Adipocyte (in vitro differentiated cells): Measurements from ENCODE around the gene CHCHD10.

Experiments
- DNase-seq: peaks from one replicate; pipeline ENCODE4 v3.0.0-alpha.2; 2015; ENCODE audit warnings: low read depth
- H3K27me3 ChIP-seq: replicated peaks from 2 replicates; pipeline ENCODE4 v1.7.0; 2013; ENCODE audit warnings: mild to moderate bottlenecking, low read length, moderate library complexity; ENCODE audit not compliant: control insufficient read depth, insufficient read depth
- H3K36me3 ChIP-seq: 2 replicates; pipeline ENCODE4 v1.7.0; 2013; ENCODE audit warnings: low read length, mild to moderate bottlenecking, moderate library complexity; ENCODE audit not compliant: control insufficient read depth, insufficient read depth, severe bottlenecking
- H3K4me1 ChIP-seq: 2 replicates; pipeline ENCODE4 v1.7.0; 2013; ENCODE audit warnings: mild to moderate bottlenecking, low read length, moderate library complexity; ENCODE audit not compliant: control insufficient read depth, insufficient read depth
- H3K4me3 ChIP-seq: 2 replicates; pipeline ENCODE4 v1.7.0; 2013; ENCODE audit warnings: mild to moderate bottlenecking, low read length, moderate library complexity
- H3K9ac ChIP-seq: 2 replicates; pipeline ENCODE4 v1.7.0; 2013; ENCODE audit warnings: mild to moderate bottlenecking, low read length, moderate library complexity
- H3K9me3 ChIP-seq: 2 replicates; pipeline ENCODE4 v1.7.0; 2013; ENCODE audit warnings: mild to moderate bottlenecking, low read length, moderate library complexity; ENCODE audit not compliant: control insufficient read depth

CHCHD10 gene

GRCh38 chr22:23764899-23765881 lies 2.6 kb downstream of the CHCHD10 start:
- Histone ChIP-seq H3K9ac (no peak overlapping the region), H3K36me3 (no peaks in the 10 kb centered on the region), H3K4me3 (no peak overlapping the region), H3K27me3 (no peaks in the 10 kb centered on the region), H3K4me1 (peaks cover 11% of the 10 kb centered on the region), H3K9me3 (no peaks in the 10 kb centered on the region)
- DNase-seq: no peak

- H3K9ac ChIP-seq: no peak overlapping the region
- no peaks in the 10 kb centered on the region for H3K36me3 ChIP-seq
- no peaks in the 10 kb centered on the region for H3K27me3 ChIP-seq
- H3K9me3 ChIP-seq: no peaks in the 10 kb centered on the region
- H3K4me1 ChIP-seq: peaks cover 11% of the 10 kb centered on the region
- no peak for DNase-seq
- H3K4me3 ChIP-seq: no peak overlapping the region
Measured at GRCh38 chr22:23763954-23764353, 3.8 kb downstream of the CHCHD10 start.

GRCh38 chr22:23763579-23763945 lies 4.2 kb downstream of the CHCHD10 start:
- Histone ChIP-seq H3K9me3 (no peaks in the 10 kb centered on the region), H3K4me1 (peaks cover 11% of the 10 kb centered on the region), H3K9ac (no peak overlapping the region), H3K36me3 (no peaks in the 10 kb centered on the region), H3K4me3 (no peak overlapping the region), H3K27me3 (no peaks in the 10 kb centered on the region)
- no peak for DNase-seq

GRCh38 chr22:23762842-23763578 lies 4.8 kb downstream of the CHCHD10 start, which contains the start of gene C22orf15:
Gene C22orf15, plus strand, starts transcription at chr22:23762990. Its CDS starts 317 bp downstream, at chr22:23763307.
- H3K4me1 ChIP-seq: peaks cover 11% of the 10 kb centered on the region
- H3K4me3 ChIP-seq: no peak within 1 kb of the TSS
- DNase-seq: no peak
- no peaks in the 10 kb centered on the region for H3K36me3 ChIP-seq
- no peaks in the 10 kb centered on the region for H3K27me3 ChIP-seq
- H3K9ac ChIP-seq: no peak within 1 kb of the TSS
- H3K9me3 ChIP-seq: no peaks in the 10 kb centered on the region

- no peak overlapping the region for H3K4me3 ChIP-seq
- no peaks in the 10 kb centered on the region for H3K9me3 ChIP-seq
- no peak for DNase-seq
- no peaks in the 10 kb centered on the region for H3K36me3 ChIP-seq
- H3K9ac ChIP-seq: no peak overlapping the region
- no peaks in the 10 kb centered on the region for H3K27me3 ChIP-seq
- H3K4me1 ChIP-seq: peaks cover 2% of the 10 kb centered on the region
Measured at GRCh38 chr22:23760056-23760455, 7.7 kb downstream of the CHCHD10 start.

GRCh38 chr22:23759566-23759965 lies 8.2 kb downstream of the CHCHD10 start:
- no peaks in the 10 kb centered on the region for H3K27me3 ChIP-seq
- no peaks in the 10 kb centered on the region for H3K4me1 ChIP-seq
- H3K9ac ChIP-seq: no peak overlapping the region
- DNase-seq: no peak
- H3K9me3 ChIP-seq: no peaks in the 10 kb centered on the region
- H3K4me3 ChIP-seq: no peak overlapping the region
- no peaks in the 10 kb centered on the region for H3K36me3 ChIP-seq

- Histone ChIP-seq H3K4me1 (no peaks in the 10 kb centered on the region), H3K4me3 (no peak overlapping the region), H3K9ac (no peak overlapping the region), H3K27me3 (no peaks in the 10 kb centered on the region), H3K9me3 (no peaks in the 10 kb centered on the region), H3K36me3 (no peaks in the 10 kb centered on the region)
- DNase-seq: no peak
Measured at GRCh38 chr22:23756891-23757290, 10.9 kb downstream of the CHCHD10 start.

GRCh38 chr22:23755711-23756110 lies 12.1 kb downstream of the CHCHD10 start:
- H3K9me3 ChIP-seq: no peaks in the 10 kb centered on the region
- no peaks in the 10 kb centered on the region for H3K4me1 ChIP-seq
- no peak overlapping the region for H3K9ac ChIP-seq
- no peak for DNase-seq
- no peaks in the 10 kb centered on the region for H3K36me3 ChIP-seq
- no peaks in the 10 kb centered on the region for H3K27me3 ChIP-seq
- no peak overlapping the region for H3K4me3 ChIP-seq

- no peaks in the 10 kb centered on the region for H3K36me3 ChIP-seq
- no peaks in the 10 kb centered on the region for H3K27me3 ChIP-seq
Measured at GRCh38 chr22:23754980-23755636, 12.7 kb downstream of the CHCHD10 start.

GRCh38 chr22:23754220-23754919 lies 13.4 kb downstream of the CHCHD10 start, which contains the start of gene VPREB3:
Gene VPREB3, minus strand, starts transcription at chr22:23754425. Its CDS starts 62 bp downstream, at chr22:23754363.
- peaks cover 11% of the 10 kb centered on the region for H3K4me1 ChIP-seq
- no peaks in the 10 kb centered on the region for H3K27me3 ChIP-seq
- H3K36me3 ChIP-seq: no peaks in the 10 kb centered on the region
- no peak for DNase-seq
- H3K9me3 ChIP-seq: no peaks in the 10 kb centered on the region
- no peak within 1 kb of the TSS for H3K9ac ChIP-seq
- H3K4me3 ChIP-seq: no peak within 1 kb of the TSS

More at GRCh38 chr22:23754980-23755636, 12.7 kb downstream of the CHCHD10 start:
- H3K4me1 ChIP-seq: peaks cover 5% of the 10 kb centered on the region
- no peak overlapping the region for H3K9ac ChIP-seq
- no peak overlapping the region for H3K4me3 ChIP-seq
- no peak for DNase-seq
- no peaks in the 10 kb centered on the region for H3K9me3 ChIP-seq
